SK-N-MC (cell line): Measurements from ENCODE around the gene RHBDL1.
A peak's percentile ranks its signal among the peaks of the same experiment; 100 is the strongest.

Experiments used
- DNase-seq: peaks from one replicate; pipeline ENCODE4 v3.0.0-alpha.2; 2011; ENCODE audit warnings: low read depth, low spot score
- H3K27ac ChIP-seq: fragments of 200-600 bp; sonication (generic); 2 replicates; pipeline ENCODE4 v1.5.1; 2016; ENCODE audit warnings: mixed run types
- H3K36me3 ChIP-seq: fragments of 200-600 bp; sonication (generic); 2 replicates; pipeline ENCODE4 v1.6.1; 2017; ENCODE audit warnings: antibody characterized with exemption, low read length, mixed read lengths; ENCODE audit not compliant: insufficient read depth
- H3K4me3 ChIP-seq: fragments of 200-600 bp; sonication (generic); 2 replicates; pipeline ENCODE4 v1.5.1; 2016
- H3K9ac ChIP-seq: fragments of 200-600 bp; sonication (generic); 2 replicates; pipeline ENCODE4 v1.8.0; 2017; ENCODE audit warnings: mixed run types, mixed read lengths; ENCODE audit not compliant: insufficient read length
- H3K9me3 ChIP-seq: fragments of 200-600 bp; sonication (generic); 2 replicates; pipeline ENCODE4 v1.6.1; 2017; ENCODE audit warnings: low read depth, mild to moderate bottlenecking, antibody characterized with exemption, low read length, moderate library complexity, mixed read lengths
- EZH2 ChIP-seq: fragments of 200-600 bp; sonication (generic); IDR thresholded peaks from one replicate; pipeline ENCODE4 v1.6.1; 2017; ENCODE audit warnings: antibody characterized with exemption
- FOXP2 ChIP-seq: optimal IDR thresholded peaks from 2 replicates; pipeline ENCODE3; 2011; ENCODE audit warnings: mild to moderate bottlenecking, moderate library complexity; ENCODE audit not compliant: insufficient read depth; ENCODE audit errors: extremely low read length, control extremely low read depth
- POLR2AphosphoS5 ChIP-seq: IDR thresholded peaks from 2 replicates; pipeline ENCODE4 v1.6.1; 2012; ENCODE audit warnings: mild to moderate bottlenecking, low read depth, low read length, borderline replicate concordance

The RHBDL1 gene

DNA sequence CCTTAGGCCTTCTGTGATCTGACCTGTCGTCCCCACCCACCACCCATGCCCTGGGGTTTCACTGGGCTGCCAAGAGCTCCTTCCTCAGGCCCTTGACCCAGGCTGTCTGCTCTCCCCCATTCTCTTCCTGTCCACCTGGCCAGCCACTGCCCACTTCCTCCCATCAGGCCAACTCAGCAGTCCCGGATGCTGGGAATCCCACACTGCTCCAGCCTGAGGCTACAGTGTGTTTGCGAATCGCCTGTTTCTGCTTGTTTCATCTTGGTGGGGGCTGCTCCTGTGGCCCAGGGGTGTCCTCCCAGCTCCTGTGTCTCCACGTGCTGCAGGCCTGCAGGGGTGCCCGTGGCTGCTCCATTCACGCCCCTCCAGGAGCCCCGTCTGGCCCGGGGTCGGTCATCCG lies 38.6 kb downstream of the RHBDL1 start:
- no peaks in the 10 kb centered on the region for H3K9me3 ChIP-seq
- TF ChIP-seq POLR2AphosphoS5: no peak
- TF ChIP-seq FOXP2: no peak
- TF ChIP-seq EZH2: no peak
- H3K27ac ChIP-seq: no peak overlapping the region
- no peak overlapping the region for H3K9ac ChIP-seq
- H3K4me3 ChIP-seq: no peak overlapping the region
- H3K36me3 ChIP-seq: no peaks in the 10 kb centered on the region
- no peak for DNase-seq

DNA sequence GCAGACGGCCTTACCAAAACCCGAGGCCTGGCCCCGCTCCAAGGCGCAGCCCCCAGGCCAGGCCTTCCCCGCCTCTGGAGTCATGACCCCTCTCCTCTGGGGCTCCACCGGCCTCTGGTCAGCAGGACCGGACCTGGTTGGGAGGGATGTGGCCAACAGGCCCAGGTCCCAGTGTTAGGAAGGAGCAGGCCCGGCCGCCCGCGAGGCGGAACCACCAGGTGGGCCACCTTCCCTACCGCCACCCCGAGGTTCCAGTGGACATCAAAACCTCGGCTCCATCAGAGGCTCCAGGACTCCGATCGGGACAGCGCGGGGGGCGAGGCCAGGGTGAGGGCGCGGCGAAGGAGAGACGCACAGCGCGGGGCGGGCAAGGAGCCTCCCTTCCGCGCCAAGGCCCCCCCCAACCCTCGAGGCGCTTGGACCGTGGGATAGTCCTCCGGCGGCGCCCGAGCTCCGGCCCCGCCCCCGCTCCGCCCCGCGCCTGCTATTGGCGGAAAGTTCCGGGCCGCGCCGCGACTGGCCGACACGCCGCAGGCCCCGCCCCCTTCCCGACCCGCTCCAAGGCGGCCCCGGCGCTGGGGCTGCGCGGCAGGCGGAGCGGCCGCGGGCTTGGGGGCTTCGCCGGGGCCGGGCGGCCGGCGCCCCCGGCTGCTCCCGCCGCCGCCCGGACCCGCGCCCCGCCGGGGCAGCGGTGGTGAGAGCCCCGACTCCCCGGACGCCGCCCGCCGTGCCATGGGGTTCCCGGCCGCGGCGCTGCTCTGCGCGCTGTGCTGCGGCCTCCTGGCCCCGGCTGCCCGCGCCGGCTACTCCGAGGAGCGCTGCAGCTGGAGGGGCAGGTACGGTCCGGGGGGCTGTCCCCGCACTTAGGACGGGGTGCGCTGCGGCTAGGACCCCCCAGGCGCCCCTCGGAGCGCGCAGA lies 39.3 kb downstream of the RHBDL1 start, which contains the start of gene METRN:
Gene METRN (plus strand): TSS at position 561 of the 919 bp plus-strand sequence. CDS start 172 bp downstream, at position 733.
- TF ChIP-seq FOXP2 (no peak), EZH2 (no peak), POLR2AphosphoS5 (no peak)
- DNase-seq: no peak
- no peak within 1 kb of the TSS for H3K9ac ChIP-seq
- peak within 1 kb of the TSS; percentile 43 for H3K4me3 ChIP-seq
- H3K9me3 ChIP-seq: no peaks in the 10 kb centered on the region
- H3K27ac ChIP-seq: no peak within 1 kb of the TSS
- H3K36me3 ChIP-seq: no peaks in the 10 kb centered on the region

DNA sequence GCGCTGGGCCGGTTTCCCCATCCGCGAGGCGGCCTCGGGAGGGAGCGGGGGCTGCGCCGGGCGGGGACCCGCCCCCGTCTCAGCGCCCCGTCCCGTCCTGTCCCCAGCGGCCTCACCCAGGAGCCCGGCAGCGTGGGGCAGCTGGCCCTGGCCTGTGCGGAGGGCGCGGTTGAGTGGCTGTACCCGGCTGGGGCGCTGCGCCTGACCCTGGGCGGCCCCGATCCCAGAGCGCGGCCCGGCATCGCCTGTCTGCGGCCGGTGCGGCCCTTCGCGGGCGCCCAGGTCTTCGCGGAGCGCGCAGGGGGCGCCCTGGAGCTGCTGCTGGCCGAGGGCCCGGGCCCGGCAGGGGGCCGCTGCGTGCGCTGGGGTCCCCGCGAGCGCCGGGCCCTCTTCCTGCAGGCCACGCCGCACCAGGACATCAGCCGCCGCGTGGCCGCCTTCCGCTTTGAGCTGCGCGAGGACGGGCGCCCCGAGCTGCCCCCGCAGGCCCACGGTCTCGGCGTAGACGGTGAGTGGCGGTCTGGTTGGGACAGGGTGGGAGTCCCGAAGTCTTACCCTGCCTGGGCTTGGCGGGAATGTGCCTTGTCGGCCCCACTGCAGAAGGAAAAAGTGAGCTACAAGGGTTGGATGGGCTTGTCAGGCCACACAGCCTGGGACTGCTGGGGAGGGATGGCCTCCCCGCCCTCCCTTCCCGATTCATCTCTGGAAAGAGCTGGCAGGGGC lies 40.2 kb downstream of the RHBDL1 start:
- peak overlapping the region; percentile 43 for H3K4me3 ChIP-seq
- H3K9me3 ChIP-seq: no peaks in the 10 kb centered on the region
- H3K36me3 ChIP-seq: no peaks in the 10 kb centered on the region
- H3K27ac ChIP-seq: no peak overlapping the region
- DNase-seq: no peak
- H3K9ac ChIP-seq: no peak overlapping the region
- TF ChIP-seq FOXP2: no peak
- TF ChIP-seq EZH2: peak; percentile 61
- TF ChIP-seq POLR2AphosphoS5: no peak

DNA sequence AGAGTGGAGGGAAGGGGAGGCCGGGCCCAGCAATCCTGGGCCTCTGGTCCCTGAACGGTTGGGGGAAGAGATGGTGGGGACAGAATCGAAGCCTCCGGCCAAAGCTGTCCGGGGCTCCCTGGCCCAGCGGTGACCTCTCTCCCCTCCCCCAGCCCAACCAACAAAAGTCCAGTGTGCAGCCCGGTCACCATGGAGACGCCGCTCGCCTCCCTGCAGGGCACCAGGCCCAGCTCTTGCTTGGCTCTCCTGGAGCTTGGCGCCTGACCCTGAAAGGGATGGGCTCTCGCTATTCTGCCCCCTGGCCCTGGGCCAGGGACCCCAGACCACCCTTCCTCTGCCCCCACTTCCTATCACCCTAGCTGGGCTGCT lies 40.7 kb downstream of the RHBDL1 start:
- H3K4me3 ChIP-seq: no peak overlapping the region

DNA sequence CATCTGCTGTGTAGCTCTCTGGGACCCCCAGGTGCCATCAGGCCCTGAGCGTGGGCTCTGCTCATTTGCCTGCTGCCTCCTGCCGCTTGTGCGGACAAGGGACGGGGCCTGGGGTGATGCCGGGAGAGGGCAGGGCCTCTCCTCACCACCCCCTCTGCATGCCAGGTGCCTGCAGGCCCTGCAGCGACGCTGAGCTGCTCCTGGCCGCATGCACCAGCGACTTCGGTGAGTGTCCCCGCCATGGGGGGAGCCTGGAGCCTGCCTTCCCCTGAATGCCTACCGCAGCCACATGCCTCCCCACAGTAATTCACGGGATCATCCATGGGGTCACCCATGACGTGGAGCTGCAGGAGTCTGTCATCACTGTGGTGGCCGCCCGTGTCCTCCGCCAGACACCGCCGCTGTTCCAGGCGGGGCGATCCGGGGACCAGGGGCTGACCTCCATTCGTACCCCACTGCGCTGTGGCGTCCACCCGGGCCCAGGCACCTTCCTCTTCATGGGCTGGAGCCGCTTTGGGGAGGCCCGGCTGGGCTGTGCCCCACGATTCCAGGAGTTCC lies 41.4 kb downstream of the RHBDL1 start:
- Histone ChIP-seq H3K9ac (no peak overlapping the region), H3K4me3 (no peak overlapping the region), H3K9me3 (no peaks in the 10 kb centered on the region), H3K36me3 (no peaks in the 10 kb centered on the region), H3K27ac (no peak overlapping the region)
- TF ChIP-seq FOXP2: no peak
- TF ChIP-seq EZH2: no peak
- TF ChIP-seq POLR2AphosphoS5: no peak
- DNase-seq: no peak

More for the DNA sequence above, 40.7 kb downstream of the RHBDL1 start:
- Histone ChIP-seq H3K9ac (no peak overlapping the region), H3K9me3 (no peaks in the 10 kb centered on the region), H3K36me3 (no peaks in the 10 kb centered on the region), H3K27ac (no peak overlapping the region)
- no peak for DNase-seq
- TF ChIP-seq FOXP2: no peak
- no peak for TF ChIP-seq POLR2AphosphoS5
- TF ChIP-seq EZH2: no peak

DNA sequence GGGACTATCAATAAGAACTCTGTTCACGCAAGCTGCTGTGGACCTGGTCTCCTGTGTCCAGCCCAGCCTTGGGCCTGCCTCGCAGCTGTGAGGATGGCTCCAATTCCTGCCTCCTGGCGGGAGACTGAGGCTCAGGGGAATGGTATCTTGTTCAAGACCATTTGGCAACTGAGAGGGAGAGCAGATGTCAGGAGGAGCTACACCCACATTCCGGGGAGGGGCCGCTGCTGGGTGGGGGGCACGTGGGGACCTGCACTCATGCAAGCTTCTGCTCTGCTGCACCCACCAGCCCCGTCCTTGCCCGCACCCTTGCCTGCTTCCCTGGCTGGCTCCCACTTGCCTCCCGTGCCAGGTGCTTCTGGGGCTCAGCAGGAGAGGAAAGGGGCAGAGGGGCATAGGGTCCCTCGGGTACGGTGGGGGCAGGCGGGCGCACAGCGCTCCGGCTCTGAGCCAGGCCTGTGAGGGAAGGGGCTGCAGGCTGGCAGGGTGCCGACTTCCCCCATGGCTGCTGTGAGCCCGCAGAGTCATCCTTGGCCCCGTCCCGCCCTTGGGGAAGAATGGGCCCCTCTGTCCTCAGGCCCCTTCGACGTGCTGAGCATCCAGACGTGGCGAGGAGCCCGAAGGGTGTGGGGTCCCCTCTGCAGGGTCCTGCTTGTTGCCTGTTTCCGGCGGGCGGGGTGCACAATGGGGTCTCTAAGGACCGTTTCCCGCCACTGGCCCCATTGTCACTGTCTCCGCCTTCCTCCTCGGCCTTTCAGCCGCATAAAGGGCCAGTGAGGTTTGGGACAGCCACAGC lies 42.2 kb downstream of the RHBDL1 start:
- no peak overlapping the region for H3K9ac ChIP-seq
- no peak for DNase-seq
- H3K9me3 ChIP-seq: no peaks in the 10 kb centered on the region
- no peaks in the 10 kb centered on the region for H3K36me3 ChIP-seq
- no peak overlapping the region for H3K4me3 ChIP-seq
- TF ChIP-seq EZH2 (no peak), POLR2AphosphoS5 (no peak), FOXP2 (no peak)
- H3K27ac ChIP-seq: no peak overlapping the region

DNA sequence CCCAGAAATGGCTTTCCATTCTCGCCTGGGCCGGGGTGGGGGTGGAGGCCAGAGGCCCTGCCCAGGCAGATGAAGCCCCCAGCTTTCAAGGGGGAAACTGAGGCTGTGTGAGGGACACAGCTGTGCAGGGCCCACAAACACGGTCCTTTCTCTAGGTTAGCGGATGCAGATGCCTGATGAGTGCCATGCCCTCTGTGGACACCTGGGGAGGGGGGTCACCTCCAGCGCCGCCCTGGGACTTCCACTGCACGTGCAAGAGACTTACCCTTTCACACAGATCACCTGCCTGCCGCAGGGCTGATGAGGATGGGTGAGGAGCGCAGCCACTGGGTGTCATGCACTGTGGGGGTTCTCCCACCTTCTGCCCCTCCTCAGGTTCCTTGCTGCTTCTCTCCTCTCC lies 42.9 kb downstream of the RHBDL1 start:
- no peak for TF ChIP-seq POLR2AphosphoS5
- no peak for TF ChIP-seq EZH2
- no peak for DNase-seq
- Histone ChIP-seq H3K9ac (no peak overlapping the region), H3K9me3 (no peaks in the 10 kb centered on the region), H3K27ac (no peak overlapping the region), H3K36me3 (no peaks in the 10 kb centered on the region), H3K4me3 (no peak overlapping the region)

DNA sequence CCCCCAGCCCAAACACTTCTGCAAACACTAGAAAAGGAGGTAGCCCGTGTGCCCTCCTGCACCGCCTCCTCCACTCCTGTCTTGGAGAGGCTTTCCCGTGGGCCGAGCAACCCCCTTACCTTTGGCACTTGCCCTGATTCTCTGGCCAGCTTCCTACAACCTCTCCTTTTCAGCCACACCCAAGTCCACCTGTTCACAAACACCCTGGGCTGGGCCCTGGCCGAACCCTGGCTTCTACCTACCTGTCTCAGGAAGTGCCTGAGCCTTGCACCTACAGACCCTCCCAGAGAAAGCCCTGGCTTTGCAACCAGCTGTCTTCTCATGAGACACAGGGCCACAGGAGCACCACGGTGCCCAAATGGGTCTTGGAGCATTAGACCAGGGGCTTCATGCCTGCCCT lies 43.5 kb downstream of the RHBDL1 start:
- Histone ChIP-seq H3K27ac (no peak overlapping the region), H3K4me3 (no peak overlapping the region)

More for the DNA sequence above, 43.5 kb downstream of the RHBDL1 start:
- Histone ChIP-seq H3K9ac (no peak overlapping the region), H3K9me3 (no peaks in the 10 kb centered on the region), H3K36me3 (no peaks in the 10 kb centered on the region)
- TF ChIP-seq FOXP2: no peak
- TF ChIP-seq POLR2AphosphoS5: no peak
- TF ChIP-seq EZH2: no peak
- no peak for DNase-seq
